Effector memory CD4-positive, alpha-beta T cell (primary cell): ENCODE measurements around the gene TUBB3.
A peak's percentile ranks its signal among the peaks of the same experiment; 100 is the strongest.
"Not testable (repeated sequence)": the region's sequence is repeated elsewhere in the genome, so short reads cannot be mapped to it uniquely, and the experiment has no call there.

ENCODE experiments used
- DNase-seq, 3 donors: peaks; one replicate each; pipeline ENCODE4 v3.0.0-alpha.2; 2020
- H3K27ac ChIP-seq: 2 replicates; pipeline ENCODE4 v1.7.0; 2013; ENCODE audit warnings: mild to moderate bottlenecking, low read length, moderate library complexity; ENCODE audit not compliant: insufficient read depth, poor library complexity, severe bottlenecking
- H3K27me3 ChIP-seq: replicated peaks from 2 replicates; pipeline ENCODE4 v1.7.0; 2013; ENCODE audit warnings: mild to moderate bottlenecking, low read length; ENCODE audit not compliant: insufficient read depth, control insufficient read depth, poor library complexity, severe bottlenecking
- H3K36me3 ChIP-seq: 2 replicates; pipeline ENCODE4 v1.7.0; 2013; ENCODE audit warnings: mild to moderate bottlenecking, low read length, moderate library complexity; ENCODE audit not compliant: control insufficient read depth, insufficient read depth
- H3K4me1 ChIP-seq: 2 replicates; pipeline ENCODE4 v1.7.0; 2013; ENCODE audit warnings: low read length, mild to moderate bottlenecking; ENCODE audit not compliant: control insufficient read depth, insufficient read depth, poor library complexity, severe bottlenecking
- H3K4me3 ChIP-seq: 2 replicates; pipeline ENCODE4 v1.7.0; 2013; ENCODE audit warnings: low read length, low read depth, mild to moderate bottlenecking; ENCODE audit not compliant: insufficient read depth, poor library complexity, severe bottlenecking
- H3K9me3 ChIP-seq: 2 replicates; pipeline ENCODE4 v1.7.0; 2013; ENCODE audit warnings: mild to moderate bottlenecking, low read length, moderate library complexity; ENCODE audit not compliant: control insufficient read depth

The TUBB3 gene

DNA sequence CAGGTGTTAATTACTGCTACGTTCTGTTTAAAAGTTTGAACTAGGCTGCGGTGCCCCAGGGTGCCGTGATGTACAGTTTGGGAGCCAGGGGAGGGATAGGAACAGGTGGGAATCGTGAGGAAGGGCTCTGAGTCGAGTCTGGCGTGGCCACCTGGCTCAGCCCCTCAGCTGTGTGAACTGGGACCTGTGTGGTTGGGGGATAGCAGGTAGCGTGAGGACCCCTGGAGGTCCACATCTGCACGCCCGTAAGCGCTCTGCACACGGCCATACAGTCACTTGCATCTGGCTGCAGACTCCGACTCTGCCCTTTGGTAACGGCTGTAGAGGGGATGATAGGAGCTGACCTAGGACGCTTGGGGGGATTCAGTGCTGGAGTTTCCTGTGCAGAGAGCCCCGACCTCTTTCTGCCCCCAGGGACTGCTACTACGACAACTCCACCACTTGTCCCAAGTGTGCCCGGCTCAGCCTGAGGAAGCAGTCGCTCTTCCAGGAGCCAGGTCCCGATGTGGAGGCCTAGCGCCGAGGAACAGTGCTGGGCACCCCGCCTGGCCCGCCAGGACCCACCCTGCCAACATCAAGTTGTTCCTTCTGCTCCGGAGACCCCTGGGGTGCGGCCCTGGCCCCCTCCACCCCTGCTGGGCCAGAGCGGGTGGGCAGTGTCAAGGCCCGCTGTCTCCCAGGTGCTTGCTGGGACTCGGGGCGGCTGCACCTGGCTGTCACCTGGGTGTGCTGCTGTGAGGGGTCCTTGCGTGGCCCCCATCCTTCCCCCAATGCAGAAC, 42.5 kb downstream of the TUBB3 start:
- DNase-seq = no peak
- no peaks in the 10 kb centered on the region for H3K27me3 ChIP-seq
- H3K27ac ChIP-seq = no peak overlapping the region
- H3K9me3 ChIP-seq = no peaks in the 10 kb centered on the region
- H3K36me3 ChIP-seq = no peaks in the 10 kb centered on the region
- H3K4me3 ChIP-seq = no peak overlapping the region
- no peaks in the 10 kb centered on the region for H3K4me1 ChIP-seq

DNA sequence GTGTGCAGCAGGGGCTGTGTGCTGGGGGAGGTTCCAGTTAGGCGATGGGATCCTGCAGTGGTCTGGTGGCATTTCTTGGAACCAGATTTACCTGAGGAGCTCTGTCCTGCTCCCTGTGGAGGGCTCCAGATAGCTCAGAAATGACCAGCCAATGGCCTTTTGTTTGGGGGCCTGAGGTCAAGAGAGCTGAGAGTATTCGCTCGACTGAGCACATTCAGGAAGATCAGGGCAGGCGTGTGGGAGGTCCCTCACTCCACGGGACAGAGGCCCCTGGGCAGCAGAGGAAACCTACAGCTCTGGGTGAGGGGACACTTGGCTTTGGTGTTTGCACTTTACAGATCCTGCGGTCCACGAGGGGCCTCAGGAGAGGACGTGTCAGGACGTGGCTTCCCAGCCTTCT, 43.6 kb downstream of the TUBB3 start:
- H3K4me1 ChIP-seq = peaks cover 3% of the 10 kb centered on the region
- H3K4me3 ChIP-seq = no peak overlapping the region
- no peaks in the 10 kb centered on the region for H3K9me3 ChIP-seq
- no peak overlapping the region for H3K27ac ChIP-seq
- H3K36me3 ChIP-seq = no peaks in the 10 kb centered on the region
- DNase-seq = no peak
- no peaks in the 10 kb centered on the region for H3K27me3 ChIP-seq

- not testable (repeated sequence) for H3K27ac ChIP-seq, H3K4me3 ChIP-seq, H3K36me3 ChIP-seq, H3K4me1 ChIP-seq, H3K27me3 ChIP-seq, H3K9me3 ChIP-seq, DNase-seq
Measured at GRCh38 chr16:89967436-89967835, 44.3 kb downstream of the TUBB3 start.

GRCh38 chr16:89968074-89968473, 44.9 kb downstream of the TUBB3 start:
- DNase-seq, H3K27me3 ChIP-seq, H3K27ac ChIP-seq, H3K36me3 ChIP-seq, H3K4me3 ChIP-seq, H3K9me3 ChIP-seq, H3K4me1 ChIP-seq: not testable (repeated sequence)

GRCh38 chr16:89969741-89970410, 46.7 kb downstream of the TUBB3 start:
- Histone ChIP-seq H3K36me3 (no peaks in the 10 kb centered on the region), H3K27ac (no peak overlapping the region), H3K4me1 (peaks cover 12% of the 10 kb centered on the region), H3K27me3 (no peaks in the 10 kb centered on the region), H3K4me3 (no peak overlapping the region), H3K9me3 (no peaks in the 10 kb centered on the region)
- no peak for DNase-seq

- DNase-seq = no peak
- H3K36me3 ChIP-seq = peaks cover 4% of the 10 kb centered on the region
- H3K4me1 ChIP-seq = peaks cover 12% of the 10 kb centered on the region
Measured at GRCh38 chr16:89971495-89972243, 48.5 kb downstream of the TUBB3 start.

GRCh38 chr16:89972244-89973234, 49.4 kb downstream of the TUBB3 start:
- Histone ChIP-seq H3K9me3 (no peaks in the 10 kb centered on the region), H3K36me3 (peaks cover 4% of the 10 kb centered on the region), H3K27me3 (no peaks in the 10 kb centered on the region), H3K4me1 (peaks cover 12% of the 10 kb centered on the region), H3K27ac (peak overlapping the region; percentile 73), H3K4me3 (peak overlapping the region; percentile 85)
- peak; percentile 82 to 87 (median 83) for DNase-seq

More at GRCh38 chr16:89971495-89972243, 48.5 kb downstream of the TUBB3 start:
- H3K27me3 ChIP-seq = no peaks in the 10 kb centered on the region
- H3K9me3 ChIP-seq = no peaks in the 10 kb centered on the region
- H3K4me3 ChIP-seq = peak overlapping the region; percentile 85
- peak overlapping the region; percentile 73 for H3K27ac ChIP-seq

DNA sequence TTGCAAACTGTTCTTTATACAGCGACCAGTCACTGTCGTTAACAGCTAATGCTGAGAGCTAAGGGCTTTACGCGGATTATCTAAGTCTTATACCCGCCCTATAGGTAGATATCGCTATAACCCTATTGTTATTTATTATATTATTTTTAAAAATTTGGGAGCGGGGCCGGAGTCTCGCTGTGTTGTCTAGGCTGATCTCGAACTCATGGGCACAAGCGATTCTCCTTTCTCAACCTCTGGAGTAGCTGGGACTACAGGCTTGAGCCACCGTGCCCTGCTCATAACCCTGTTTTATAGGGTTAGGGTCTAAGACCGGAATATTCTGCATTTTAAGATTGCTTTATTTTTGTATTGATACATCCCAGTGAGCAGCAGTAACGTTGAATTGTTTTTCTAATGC, 50.1 kb downstream of the TUBB3 start:
- Histone ChIP-seq H3K27ac (peak overlapping the region; percentile 73), H3K4me1 (peaks cover 12% of the 10 kb centered on the region), H3K36me3 (peaks cover 4% of the 10 kb centered on the region), H3K9me3 (no peaks in the 10 kb centered on the region), H3K27me3 (no peaks in the 10 kb centered on the region), H3K4me3 (peak overlapping the region; percentile 85)
- no peak for DNase-seq

- no peak overlapping the region for H3K4me3 ChIP-seq
- no peaks in the 10 kb centered on the region for H3K27me3 ChIP-seq
- no peak for DNase-seq
- no peak overlapping the region for H3K27ac ChIP-seq
- no peaks in the 10 kb centered on the region for H3K9me3 ChIP-seq
- H3K36me3 ChIP-seq = peaks cover 4% of the 10 kb centered on the region
- H3K4me1 ChIP-seq = peaks cover 12% of the 10 kb centered on the region
Measured at GRCh38 chr16:89973654-89974335, 50.7 kb downstream of the TUBB3 start.
